DOHH2 (cell line): ENCODE results near the gene HIPK2.

ENCODE experiments used
- CTCF ChIP-seq: fragments of 200-600 bp; sonication (generic); IDR thresholded peaks from one replicate; pipeline ENCODE4 v1.5.1; 2014; ENCODE audit warnings: antibody characterized with exemption, mild to moderate bottlenecking, low read depth, low read length; ENCODE audit not compliant: poor library complexity, severe bottlenecking
- EZH2phosphoT487 ChIP-seq: fragments of 200-600 bp; sonication (generic); IDR thresholded peaks from 2 replicates; pipeline ENCODE4 v1.6.1; 2017; ENCODE audit warnings: borderline replicate concordance, mild to moderate bottlenecking, antibody characterized with exemption, low read length, moderate library complexity, mixed read lengths

GRCh38 chr7:139725858-139726484 lies 51.8 kb downstream of the HIPK2 start:
- TF ChIP-seq CTCF = no peak
- no peak for TF ChIP-seq EZH2phosphoT487
